Coronary artery (tissue), 2 donors: ENCODE measurements around the gene IGFALS.

Experiments used
- DNase-seq: peaks from one replicate; pipeline ENCODE4 v3.0.0-alpha.2; 2017; ENCODE audit warnings: low spot score
- H3K27ac ChIP-seq, 2 donors: fragments of 200-600 bp; sonication (generic); one replicate each; pipeline ENCODE4 v1.5.1; 2016 to 2019
- H3K4me3 ChIP-seq: fragments of 200-600 bp; sonication (generic); 2 replicates; pipeline ENCODE4 v1.5.1; 2016; ENCODE audit warnings: mild to moderate bottlenecking, moderate library complexity
- CTCF ChIP-seq: fragments of 200-600 bp; sonication (generic); IDR thresholded peaks from one replicate; pipeline ENCODE4 v1.5.1; 2019; ENCODE audit warnings: antibody characterized with exemption

The IGFALS gene

DNA sequence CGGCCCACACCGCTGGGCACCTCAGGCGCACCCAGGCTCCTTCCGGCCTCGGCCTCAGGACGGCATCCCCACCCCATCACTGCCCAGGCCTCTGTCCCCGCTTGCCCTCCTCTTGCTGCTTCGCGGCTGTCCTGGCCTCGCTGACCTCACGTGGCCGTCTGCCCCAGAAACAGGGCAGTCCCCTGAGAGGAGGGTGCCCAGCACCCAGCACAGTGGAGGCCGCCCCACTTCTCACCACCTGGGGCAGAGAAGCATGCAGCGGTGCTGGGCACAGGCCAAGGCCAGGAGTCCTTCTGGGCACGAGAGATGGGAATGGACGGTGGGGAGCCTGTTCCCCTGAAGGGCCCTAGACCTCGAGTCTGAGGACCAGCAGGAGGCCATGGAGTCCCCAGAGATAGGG is 24.2 kb upstream of the IGFALS start:
- DNase-seq: no peak
- Histone ChIP-seq H3K4me3 (no peak overlapping the region), H3K27ac (no peak overlapping the region)
- no peak for TF ChIP-seq CTCF

DNA sequence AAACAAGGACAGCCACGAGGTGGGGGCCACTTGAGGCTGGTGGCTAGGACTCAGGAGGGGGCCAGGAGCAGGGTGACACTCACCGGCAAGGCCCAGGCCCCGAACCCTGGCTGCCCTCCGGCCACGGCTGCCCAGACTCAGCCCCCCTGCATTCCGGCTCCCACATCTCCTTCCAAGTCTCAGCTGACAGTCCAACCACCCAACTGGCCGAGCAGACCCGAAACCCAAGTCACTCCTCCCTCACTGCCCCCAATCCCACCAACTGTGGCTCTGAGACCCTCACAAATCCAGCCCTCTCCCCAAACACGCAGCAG is 23.7 kb upstream of the IGFALS start:
- no peak for DNase-seq
- TF ChIP-seq CTCF: no peak
- Histone ChIP-seq H3K4me3 (no peak overlapping the region), H3K27ac (no peak overlapping the region)

DNA sequence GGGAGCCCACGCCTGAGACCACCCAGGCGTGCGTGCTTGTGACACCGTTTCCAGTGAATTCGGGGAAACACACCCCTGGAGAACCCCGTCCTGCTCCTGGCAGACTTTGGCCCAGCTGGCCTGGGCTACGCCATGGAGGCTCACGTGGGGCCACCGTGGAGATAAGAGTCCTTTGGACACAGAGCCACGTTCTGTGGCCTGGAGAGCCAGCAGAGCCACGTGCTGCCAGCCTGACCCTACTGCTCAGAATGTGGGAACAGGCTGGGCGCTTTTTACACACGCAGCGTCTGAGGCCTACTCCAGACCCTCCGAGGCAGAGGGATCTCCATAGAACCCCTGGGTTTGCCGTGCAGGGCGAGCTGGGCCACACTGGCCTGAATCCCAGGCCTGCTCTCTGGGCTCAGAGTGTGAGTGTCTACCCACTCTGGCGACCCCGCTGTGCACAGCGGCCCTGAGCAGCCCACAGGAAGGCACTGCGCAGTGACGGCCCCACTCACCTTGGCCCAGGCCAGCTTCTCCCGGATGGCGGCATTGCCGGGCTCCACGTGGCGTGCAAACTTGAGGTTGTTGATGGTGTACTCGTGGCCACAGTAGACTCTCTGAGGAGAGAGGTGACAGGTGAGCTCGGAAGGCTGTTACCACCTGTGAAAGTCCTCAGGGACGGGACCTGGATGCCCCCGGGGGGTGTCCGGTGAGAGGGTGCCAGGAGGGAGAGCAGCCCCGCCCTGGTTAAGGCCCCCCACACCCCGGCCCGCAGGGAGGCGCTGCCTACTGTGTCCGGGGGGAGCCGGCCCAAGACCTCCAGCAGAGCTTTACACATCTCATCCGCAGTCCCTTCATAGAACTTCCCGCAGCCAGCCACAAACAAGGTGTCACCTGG is 23.1 kb upstream of the IGFALS start:
- Histone ChIP-seq H3K4me3 (no peak overlapping the region), H3K27ac (no peak overlapping the region)
- no peak for DNase-seq
- no peak for TF ChIP-seq CTCF

DNA sequence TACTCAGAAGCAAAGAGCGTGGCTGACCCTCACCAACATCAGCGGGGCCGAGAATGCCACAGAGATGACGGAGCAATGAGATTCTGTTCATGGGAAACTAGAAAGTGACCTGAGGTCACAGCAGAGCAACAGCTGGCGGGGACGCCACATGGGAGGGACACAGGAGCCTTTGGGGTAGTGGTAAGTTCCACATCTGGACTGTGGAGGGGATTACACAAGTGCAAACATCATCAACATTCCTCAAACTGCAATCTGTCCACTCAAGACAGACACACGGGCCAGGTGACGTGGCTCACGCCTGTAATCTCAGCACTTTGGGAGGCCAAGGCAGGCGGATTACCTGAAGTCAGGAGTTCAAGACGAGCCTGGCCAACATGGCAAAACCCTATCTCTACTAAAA is 22.0 kb upstream of the IGFALS start:
- Histone ChIP-seq H3K4me3 (no peak overlapping the region), H3K27ac (no peak overlapping the region)
- no peak for DNase-seq
- TF ChIP-seq CTCF: no peak

DNA sequence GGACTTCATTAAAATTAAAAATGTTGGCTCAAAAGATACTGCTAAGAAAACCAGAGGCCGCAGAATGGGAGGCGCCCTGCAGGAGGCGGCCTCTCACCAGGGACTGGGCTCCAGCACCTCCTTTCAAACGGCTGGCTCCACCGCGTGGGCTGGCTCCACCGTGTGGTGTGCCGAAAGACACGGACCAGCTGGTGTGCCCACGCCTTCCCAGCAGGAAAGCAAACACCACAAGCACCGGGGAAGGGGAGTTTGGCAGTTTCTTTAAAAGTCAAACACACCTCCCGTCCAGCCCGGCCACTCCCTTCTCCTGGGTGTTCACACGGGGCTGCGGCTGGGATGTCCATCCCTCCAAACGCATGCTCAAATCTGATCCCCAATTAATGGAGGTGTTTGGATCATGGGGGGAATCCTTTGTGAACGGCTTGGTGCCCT is 19.2 kb upstream of the IGFALS start:
- H3K27ac ChIP-seq: no peak overlapping the region
- no peak overlapping the region for H3K4me3 ChIP-seq
- no peak for DNase-seq
- no peak for TF ChIP-seq CTCF

- no peak for DNase-seq
- TF ChIP-seq CTCF: no peak
- Histone ChIP-seq H3K4me3 (no peak overlapping the region), H3K27ac (no peak overlapping the region)
These were observed 17.0 kb upstream of the IGFALS start for GRCh38 chr16:1810536-1810935.

DNA sequence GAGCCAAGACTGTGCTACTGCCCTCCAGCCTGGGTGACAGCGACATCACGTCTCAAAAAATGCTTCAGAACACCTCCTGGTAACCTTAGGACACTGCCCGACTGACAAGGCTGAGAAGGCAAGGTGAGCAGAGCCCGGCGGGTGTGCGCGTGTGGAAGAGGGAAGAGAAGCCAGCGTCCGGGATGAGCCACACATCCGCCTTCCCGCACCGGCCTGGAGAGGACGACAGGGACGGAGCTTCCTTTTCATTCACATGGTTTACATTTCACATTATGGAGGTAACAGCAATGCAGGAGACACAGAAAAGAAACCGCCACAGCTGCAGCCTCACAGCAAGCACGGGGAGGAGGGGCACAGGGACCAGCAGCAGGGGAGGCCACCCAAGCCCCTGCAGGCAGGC is 16.6 kb upstream of the IGFALS start:
- H3K27ac ChIP-seq: no peak overlapping the region
- TF ChIP-seq CTCF: no peak
- no peak overlapping the region for H3K4me3 ChIP-seq
- no peak for DNase-seq
